Measurements from ENCODE around the gene CENPM.
"Not testable (repeated sequence)": the region's sequence is repeated elsewhere in the genome, so short reads cannot be mapped to it uniquely, and the experiment has no call there.

Gene CENPM

DNA sequence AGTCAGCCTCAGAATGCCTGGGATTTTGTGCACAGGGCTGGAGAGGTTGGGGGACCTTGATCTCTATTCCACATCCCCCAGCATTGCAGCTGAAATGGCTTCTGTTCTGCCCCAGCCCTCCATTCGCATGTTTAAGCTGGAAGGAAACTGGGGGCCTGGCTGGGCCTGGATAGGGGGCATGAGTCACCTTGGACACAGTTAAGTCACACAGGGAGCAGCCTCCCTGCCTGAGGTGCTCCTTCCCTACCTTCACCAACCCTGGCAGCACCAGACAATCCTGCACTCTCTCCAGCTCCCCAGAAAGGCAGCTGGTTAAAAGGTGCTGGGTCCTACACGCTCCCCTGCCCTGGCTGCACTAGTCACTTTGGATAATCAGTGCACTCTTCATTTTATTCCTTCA lies 5.8 kb upstream of the CENPM start:
- DNase-seq (ENCODE audit: low spot score): no peak
- TF ChIP-seq, protein P1, sequence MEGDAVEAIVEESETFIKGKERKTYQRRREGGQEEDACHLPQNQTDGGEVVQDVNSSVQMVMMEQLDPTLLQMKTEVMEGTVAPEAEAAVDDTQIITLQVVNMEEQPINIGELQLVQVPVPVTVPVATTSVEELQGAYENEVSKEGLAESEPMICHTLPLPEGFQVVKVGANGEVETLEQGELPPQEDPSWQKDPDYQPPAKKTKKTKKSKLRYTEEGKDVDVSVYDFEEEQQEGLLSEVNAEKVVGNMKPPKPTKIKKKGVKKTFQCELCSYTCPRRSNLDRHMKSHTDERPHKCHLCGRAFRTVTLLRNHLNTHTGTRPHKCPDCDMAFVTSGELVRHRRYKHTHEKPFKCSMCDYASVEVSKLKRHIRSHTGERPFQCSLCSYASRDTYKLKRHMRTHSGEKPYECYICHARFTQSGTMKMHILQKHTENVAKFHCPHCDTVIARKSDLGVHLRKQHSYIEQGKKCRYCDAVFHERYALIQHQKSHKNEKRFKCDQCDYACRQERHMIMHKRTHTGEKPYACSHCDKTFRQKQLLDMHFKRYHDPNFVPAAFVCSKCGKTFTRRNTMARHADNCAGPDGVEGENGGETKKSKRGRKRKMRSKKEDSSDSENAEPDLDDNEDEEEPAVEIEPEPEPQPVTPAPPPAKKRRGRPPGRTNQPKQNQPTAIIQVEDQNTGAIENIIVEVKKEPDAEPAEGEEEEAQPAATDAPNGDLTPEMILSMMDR (conservative IDR thresholded peaks at IDR 0.05; ENCODE audit: low read depth): no peak
- POLR2A ChIA-PET (ENCODE audit: low non-redundant PET): no interaction called here
- CTCF ChIA-PET: no interaction called here
- H3K27ac ChIP-seq: peak overlapping the region; percentile 4; the same call in 1 of the 2 replicates

DNA sequence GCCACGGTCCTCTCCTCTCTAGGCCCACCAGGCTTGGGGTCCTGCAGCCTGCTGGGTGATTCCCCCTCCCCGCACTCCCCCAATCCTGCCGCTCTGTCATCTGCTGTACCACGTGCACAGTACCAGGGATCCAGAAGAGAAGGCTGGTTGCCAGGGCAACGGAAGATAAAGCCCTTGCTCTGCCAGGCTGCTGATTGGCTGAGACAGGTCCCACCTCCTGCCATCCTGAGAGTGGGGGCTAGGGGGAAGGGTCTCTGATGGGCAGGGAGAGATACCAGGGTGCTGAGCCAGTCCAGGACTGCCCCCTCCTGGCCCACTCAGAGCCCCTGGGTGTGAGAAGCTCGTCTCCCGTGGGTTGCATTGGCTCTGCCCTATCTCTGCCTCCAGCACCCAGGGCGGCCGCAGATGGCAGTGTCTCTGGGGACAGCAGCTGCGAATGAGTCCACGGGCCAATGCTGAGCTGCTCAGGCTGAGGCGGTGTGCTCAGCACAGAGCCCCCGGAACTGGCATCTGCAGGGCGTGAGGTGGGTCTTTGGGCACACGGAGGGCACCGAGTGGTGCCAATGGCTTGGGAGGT lies 5.0 kb upstream of the CENPM start, which contains the start of gene SMIM45:
SMIM45 (plus strand) TSS at position 253 of the 577 bp plus-strand sequence.
- H3K27ac ChIP-seq: peak within 1 kb of the TSS; percentile 4; the same call in 1 of the 2 replicates
- ChIA-PET CTCF (no interaction called here), POLR2A (ENCODE audit: low non-redundant PET) (no interaction called here)
- no peak for DNase-seq (ENCODE audit: low spot score)
- TF ChIP-seq, protein P1 (conservative IDR thresholded peaks at IDR 0.05; ENCODE audit: low read depth): no peak

DNA sequence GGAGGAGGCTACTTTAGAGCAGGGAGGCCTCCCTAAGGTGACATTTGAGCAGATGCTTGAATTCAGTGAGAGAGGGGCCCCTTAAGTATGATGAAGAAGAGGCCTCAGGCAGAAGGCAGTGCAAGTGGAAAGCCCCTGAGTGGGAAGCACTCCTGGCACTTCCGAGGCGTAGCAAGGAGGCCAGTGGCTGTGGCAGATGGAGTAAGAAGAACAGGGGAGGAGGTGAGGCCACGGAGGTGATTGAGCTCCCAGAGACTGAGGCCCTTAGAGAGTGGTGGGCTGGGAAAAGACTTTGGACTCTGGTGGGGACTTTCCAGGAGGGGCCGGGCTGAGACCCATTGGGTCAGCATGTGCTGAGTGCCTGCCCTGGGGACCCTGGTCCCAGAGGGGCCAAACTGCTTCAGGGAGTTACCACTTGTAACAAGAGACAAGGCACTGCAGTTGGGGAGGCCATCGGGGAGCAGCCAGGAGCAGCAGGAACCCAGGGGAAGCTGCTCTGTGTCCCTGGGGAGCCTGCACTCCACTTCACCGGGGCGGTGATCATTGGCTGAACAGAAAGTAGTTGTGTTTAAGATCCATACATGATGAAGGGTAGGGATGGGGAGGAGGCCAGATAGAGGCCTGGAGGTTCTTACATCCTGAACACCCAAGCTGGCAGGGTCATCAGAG lies 2.5 kb upstream of the CENPM start:
- TF ChIP-seq, protein P1 (conservative IDR thresholded peaks at IDR 0.05; ENCODE audit: low read depth): no peak
- no peak for DNase-seq (ENCODE audit: low spot score)
- CTCF ChIA-PET: no interaction called here
- H3K27ac ChIP-seq: no peak overlapping the region
- POLR2A ChIA-PET (ENCODE audit: low non-redundant PET): no interaction called here

DNA sequence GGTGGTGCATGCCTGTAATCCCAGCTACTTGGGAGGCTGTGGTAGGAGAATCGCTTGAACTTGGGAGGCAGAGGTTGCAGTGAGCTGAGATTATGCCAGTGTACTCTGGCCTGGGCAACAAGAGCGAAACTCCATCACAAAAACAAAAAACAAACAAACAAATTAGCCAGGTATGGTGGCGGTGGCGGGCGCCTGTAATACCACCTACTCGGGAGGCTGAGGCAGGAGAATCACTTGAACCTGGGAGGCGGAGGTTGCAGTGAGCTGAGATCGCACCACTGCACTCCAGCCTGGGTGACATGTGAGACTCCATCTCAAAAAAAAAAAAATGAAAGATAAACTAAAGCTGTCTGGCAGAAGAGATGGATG lies 2.0 kb upstream of the CENPM start:
- POLR2A ChIA-PET (ENCODE audit: low non-redundant PET); CTCF ChIA-PET; H3K27ac ChIP-seq: not testable (repeated sequence)

DNA sequence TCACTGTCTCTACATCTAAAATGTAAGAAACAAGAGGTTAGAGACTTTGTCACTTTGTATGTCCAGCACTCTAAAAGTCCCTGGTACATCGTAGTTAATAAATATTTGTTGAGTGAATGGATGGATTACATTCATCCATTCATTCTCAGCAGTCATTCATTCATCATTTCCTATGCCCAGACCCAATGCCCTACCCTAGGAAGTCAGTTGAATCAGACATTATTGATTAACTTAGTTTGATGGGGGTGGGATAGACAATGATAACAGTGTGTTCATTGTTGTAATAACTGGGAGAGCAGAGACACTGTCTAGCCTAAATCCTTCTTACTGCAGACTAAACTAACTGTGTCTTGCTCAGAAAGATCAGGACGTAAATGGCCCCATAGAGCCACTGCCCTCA lies 1.2 kb upstream of the CENPM start:
- ChIA-PET CTCF (no interaction called here), POLR2A (ENCODE audit: low non-redundant PET) (no interaction called here)
- TF ChIP-seq, protein P1 (conservative IDR thresholded peaks at IDR 0.05; ENCODE audit: low read depth): no peak
- no peak overlapping the region for H3K27ac ChIP-seq
- no peak for DNase-seq (ENCODE audit: low spot score)

More for the DNA sequence above, 2.0 kb upstream of the CENPM start:
- not testable (repeated sequence) for DNase-seq (ENCODE audit: low spot score)

DNA sequence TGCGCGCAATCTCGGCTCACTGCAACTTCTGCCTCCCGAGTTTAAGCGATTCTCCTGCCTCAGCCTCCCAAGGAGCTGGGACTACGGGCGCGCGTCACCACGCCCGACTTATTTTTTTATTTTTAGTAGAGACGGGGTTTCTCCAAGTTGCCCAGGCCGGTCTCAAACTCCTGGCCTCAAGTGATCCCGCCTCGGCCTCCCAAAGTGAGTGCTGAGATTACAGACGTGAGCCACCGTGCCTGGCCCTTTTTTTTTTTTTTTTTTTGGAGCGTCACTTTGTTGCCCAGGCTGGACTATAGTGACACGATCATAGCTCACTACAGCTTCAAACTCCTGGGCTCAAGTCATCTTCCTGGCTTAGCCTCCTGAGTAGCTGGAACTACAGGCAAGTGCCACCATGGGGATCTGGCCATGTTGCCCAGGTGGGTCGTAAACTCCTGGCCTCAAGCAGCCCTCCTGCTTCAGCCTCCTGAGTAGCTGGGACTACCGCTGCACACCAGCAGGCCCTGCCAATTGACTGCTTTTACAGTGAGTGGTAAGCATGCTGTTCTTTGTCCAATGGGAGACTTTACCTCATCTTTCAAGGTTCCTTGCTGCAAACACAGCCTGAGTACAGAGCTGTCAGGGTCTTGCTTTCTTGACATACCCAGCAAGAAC lies 600 bp upstream of the CENPM start:
- ChIA-PET POLR2A (ENCODE audit: low non-redundant PET) (no interaction called here), CTCF (interaction anchor here (0.6 kb wide), 1 partner anchor 123 kb away, joined by 3 read pairs; no protein-coding TSS in a partner anchor)
- TF ChIP-seq, protein P1 (conservative IDR thresholded peaks at IDR 0.05; ENCODE audit: low read depth): no peak
- DNase-seq (ENCODE audit: low spot score): no peak
- H3K27ac ChIP-seq: peak overlapping the region; percentile 88

All from RWPE1 (cell line).